ENCODE data around the gene DHX58.

The DHX58 gene

DNA sequence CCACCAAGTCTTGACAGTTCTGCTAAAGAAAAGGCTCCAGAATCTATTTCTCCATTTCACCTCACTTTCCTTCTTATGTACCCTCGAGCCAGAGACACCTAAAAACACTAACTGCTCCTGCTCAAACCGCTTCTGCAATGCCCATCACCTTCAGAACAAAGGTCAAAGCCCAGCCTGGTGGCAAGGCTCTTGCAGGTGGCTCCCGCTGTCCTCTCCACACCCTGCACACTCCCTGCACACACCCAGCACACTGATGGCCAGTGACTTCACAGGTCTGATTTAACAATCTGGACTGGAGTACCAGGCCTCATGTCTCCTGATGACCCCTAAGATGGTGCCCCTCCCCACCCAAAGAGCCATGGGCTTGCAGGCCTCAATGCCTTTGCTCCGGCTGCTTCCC lies 52.3 kb downstream of the DHX58 start:
- no peak for TF ChIP-seq CTCF (conservative IDR thresholded peaks at IDR 0.05; ENCODE audit: control insufficient read depth, insufficient read depth, low read depth, low read length)
- no peak for DNase-seq (ENCODE audit: low read depth)
- no peak overlapping the region for H3K4me3 ChIP-seq (ENCODE audit: control insufficient read depth, low read depth, low read length)

DNA sequence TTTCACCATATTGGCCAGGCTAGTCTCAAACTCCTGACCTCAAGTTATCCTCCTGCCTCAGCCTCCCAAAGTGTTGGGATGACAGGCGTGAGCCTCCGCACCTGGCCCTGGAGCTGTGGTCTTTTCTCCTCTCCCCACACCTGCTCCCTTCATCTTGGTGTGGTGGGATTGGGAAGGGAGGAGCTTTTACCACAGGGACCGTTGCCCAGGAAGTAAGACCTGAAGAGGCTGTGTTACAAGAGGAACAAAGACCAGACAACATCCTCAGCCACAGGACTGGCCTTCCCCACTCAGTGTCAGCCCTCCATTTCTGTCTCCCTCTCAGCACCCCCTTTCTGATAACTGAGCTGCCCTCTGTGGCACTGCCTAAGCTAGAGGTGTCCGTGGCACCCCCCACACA lies 52.7 kb downstream of the DHX58 start:
- TF ChIP-seq CTCF (conservative IDR thresholded peaks at IDR 0.05; ENCODE audit: control insufficient read depth, insufficient read depth, low read depth, low read length): no peak
- DNase-seq (ENCODE audit: low read depth): no peak
- no peak overlapping the region for H3K4me3 ChIP-seq (ENCODE audit: control insufficient read depth, low read depth, low read length)

GRCh38 chr17:42058063-42058462 lies 54.5 kb downstream of the DHX58 start:
- H3K4me3 ChIP-seq (ENCODE audit: control insufficient read depth, low read depth, low read length): no peak overlapping the region
- DNase-seq (ENCODE audit: low read depth): no peak
- TF ChIP-seq CTCF (conservative IDR thresholded peaks at IDR 0.05; ENCODE audit: control insufficient read depth, insufficient read depth, low read depth, low read length): no peak

DNA sequence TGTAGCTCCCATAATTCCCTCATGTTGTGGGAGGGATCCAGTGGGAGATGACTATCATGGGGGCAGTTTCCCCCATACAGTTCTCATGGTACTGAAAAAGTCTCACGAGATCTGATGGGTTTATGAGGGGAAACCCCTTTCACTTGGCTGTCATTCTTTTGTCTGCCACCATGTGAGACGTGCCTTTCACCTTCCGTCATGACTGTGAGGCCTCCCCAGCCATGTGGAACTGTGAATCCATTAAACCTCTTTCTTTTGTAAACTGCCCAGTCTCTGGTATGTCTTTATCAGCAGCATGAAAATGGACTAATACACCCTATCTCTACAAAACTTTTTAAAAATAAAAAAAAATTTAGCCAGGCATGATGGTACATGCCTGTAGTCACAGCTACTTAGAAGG lies 55.9 kb downstream of the DHX58 start:
- TF ChIP-seq CTCF (conservative IDR thresholded peaks at IDR 0.05; ENCODE audit: control insufficient read depth, insufficient read depth, low read depth, low read length): no peak
- no peak overlapping the region for H3K4me3 ChIP-seq (ENCODE audit: control insufficient read depth, low read depth, low read length)
- DNase-seq (ENCODE audit: low read depth): no peak

DNA sequence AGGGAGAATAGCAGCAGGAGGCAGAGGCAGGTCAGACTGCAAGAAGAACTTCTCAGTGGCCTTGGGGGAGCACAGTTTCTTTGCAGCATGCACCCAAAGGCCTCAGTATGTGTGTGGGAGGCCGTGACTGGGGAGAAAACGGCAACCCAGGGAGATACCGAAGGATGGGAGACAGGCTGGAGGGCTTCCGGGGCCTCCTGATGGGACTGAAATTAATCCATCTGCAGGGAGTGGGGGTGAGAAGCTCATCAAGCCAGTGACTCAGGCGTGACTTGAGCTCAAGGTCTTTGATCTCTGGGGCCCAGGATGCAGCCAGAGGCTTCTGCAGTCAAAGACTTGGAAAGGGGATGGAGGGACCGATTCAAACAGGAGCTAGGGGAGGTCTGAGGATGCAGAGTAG lies 57.0 kb downstream of the DHX58 start:
- H3K4me3 ChIP-seq (ENCODE audit: control insufficient read depth, low read depth, low read length): no peak overlapping the region
- DNase-seq (ENCODE audit: low read depth): peak; percentile 28
- no peak for TF ChIP-seq CTCF (conservative IDR thresholded peaks at IDR 0.05; ENCODE audit: control insufficient read depth, insufficient read depth, low read depth, low read length)

DNA sequence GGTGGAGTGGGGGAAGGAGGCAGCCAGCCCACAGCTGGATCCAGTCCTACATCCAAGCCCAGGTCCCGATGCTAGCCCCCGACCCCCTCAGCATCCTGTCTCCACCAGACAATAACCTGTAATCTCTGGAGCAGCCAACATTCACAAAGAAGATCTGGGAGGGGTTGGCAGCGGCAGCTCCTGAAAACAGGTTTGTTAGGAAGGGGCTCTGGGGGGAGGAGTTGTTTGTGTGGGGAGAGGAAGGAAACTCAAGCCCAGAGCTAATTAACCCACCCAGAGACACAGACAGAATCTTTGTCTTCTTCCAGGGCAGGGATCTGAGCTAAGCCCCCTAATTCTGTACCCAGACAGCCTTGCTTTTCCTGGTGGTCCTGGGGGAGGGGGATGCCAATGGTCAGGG lies 57.5 kb downstream of the DHX58 start:
- no peak overlapping the region for H3K4me3 ChIP-seq (ENCODE audit: control insufficient read depth, low read depth, low read length)
- DNase-seq (ENCODE audit: low read depth): no peak
- TF ChIP-seq CTCF (conservative IDR thresholded peaks at IDR 0.05; ENCODE audit: control insufficient read depth, insufficient read depth, low read depth, low read length): no peak
